Lower lobe of right lung (tissue), 2 donors: Measurements from ENCODE around the gene DYTN. TPM values are rescaled to one million over a fixed set of nuclear protein-coding genes. Genes with fewer than 3 reads are reported as not detected.

Source experiments
- ATAC-seq, 2 donors: fragments of 200-7000 bp; cut with Tn5 transposase; one replicate each; pipeline ENCODE4 v1.9.1; 2020 to 2022; ENCODE audit warnings: mild to moderate bottlenecking in 2 of 2, moderate library complexity in 2 of 2
- DNase-seq: peaks from one replicate; pipeline ENCODE4 v3.0.0-alpha.2; 2020
- H3K27ac ChIP-seq: fragments of 200-600 bp; one replicate; pipeline ENCODE4 v1.8.0; 2022
- H3K27me3 ChIP-seq: fragments of 200-600 bp; one replicate; pipeline ENCODE4 v1.8.0; 2022; ENCODE audit warnings: low read depth
- H3K36me3 ChIP-seq: fragments of 200-600 bp; one replicate; pipeline ENCODE4 v1.8.0; 2022; ENCODE audit warnings: mild to moderate bottlenecking
- H3K4me1 ChIP-seq: fragments of 200-600 bp; one replicate; pipeline ENCODE4 v1.8.0; 2022
- H3K4me3 ChIP-seq: fragments of 200-600 bp; one replicate; pipeline ENCODE4 v1.8.0; 2022; ENCODE audit warnings: mild to moderate bottlenecking
- H3K9me3 ChIP-seq: fragments of 200-600 bp; one replicate; pipeline ENCODE4 v1.8.0; 2022
- CTCF ChIP-seq: fragments of 200-600 bp; IDR thresholded peaks from one replicate; pipeline ENCODE4 v1.8.0; 2022; ENCODE audit warnings: antibody characterized with exemption, mild to moderate bottlenecking
- intact Hi-C: fragments of 100-400 bp; cut with DNase I; formaldehyde crosslinking; loops from one replicate; pipeline ENCODE4 v1.11.0; 2022
- total RNA-seq: library from RNA; stranded (reverse); fragmentation: NEBNext Ultra II Directional; extraction: Animal tissue kit (Norgen Biotek cat#: 25700); gene quantifications from one replicate; pipeline ENCODE4 v1.2.1, GENCODE V29; 2021
- donor health status: DM: no; HTN: yes; CAD: no; lungs with severe emphysema.

The DYTN gene
- total RNA-seq, 1 donor from 2014 or later: not detected

GRCh38 chr2:206713746-206714145 is 4.5 kb downstream of the DYTN start:
- Histone ChIP-seq H3K4me3 (no peak overlapping the region), H3K27me3 (no peaks in the 10 kb centered on the region), H3K27ac (no peak overlapping the region), H3K4me1 (no peaks in the 10 kb centered on the region), H3K36me3 (no peaks in the 10 kb centered on the region), H3K9me3 (no peaks in the 10 kb centered on the region)
- ATAC-seq (no peak), DNase-seq (no peak)
- intact Hi-C loops: no loop called here
- TF ChIP-seq CTCF: no peak

- Histone ChIP-seq H3K4me1 (no peaks in the 10 kb centered on the region), H3K27ac (no peak overlapping the region), H3K4me3 (no peak overlapping the region), H3K9me3 (no peaks in the 10 kb centered on the region), H3K36me3 (no peaks in the 10 kb centered on the region), H3K27me3 (no peaks in the 10 kb centered on the region)
- no peak for ATAC-seq
- intact Hi-C loops: no loop called here
- DNase-seq: no peak
- TF ChIP-seq CTCF: no peak
Observed at GRCh38 chr2:206708286-206708685, 9.9 kb downstream of the DYTN start.

- no peak for ATAC-seq
- H3K36me3 ChIP-seq: no peaks in the 10 kb centered on the region
- TF ChIP-seq CTCF: no peak
- no peak for DNase-seq
- no peak overlapping the region for H3K4me3 ChIP-seq
- no peaks in the 10 kb centered on the region for H3K4me1 ChIP-seq
- no peaks in the 10 kb centered on the region for H3K27me3 ChIP-seq
- H3K27ac ChIP-seq: no peak overlapping the region
- intact Hi-C loops: no loop called here
- H3K9me3 ChIP-seq: no peaks in the 10 kb centered on the region
Observed at GRCh38 chr2:206707164-206707701, 11.0 kb downstream of the DYTN start.

GRCh38 chr2:206701952-206702605 is 16.1 kb downstream of the DYTN start:
- Histone ChIP-seq H3K4me1 (no peaks in the 10 kb centered on the region), H3K9me3 (no peaks in the 10 kb centered on the region), H3K36me3 (no peaks in the 10 kb centered on the region), H3K27me3 (no peaks in the 10 kb centered on the region), H3K4me3 (no peak overlapping the region), H3K27ac (no peak overlapping the region)
- no peak for TF ChIP-seq CTCF
- intact Hi-C loops: no loop called here
- DNase-seq (no peak), ATAC-seq (no peak)

GRCh38 chr2:206700156-206700555 is 18.0 kb downstream of the DYTN start:
- intact Hi-C loops: no loop called here
- ATAC-seq (no peak), DNase-seq (no peak)
- H3K36me3 ChIP-seq: no peaks in the 10 kb centered on the region
- H3K27ac ChIP-seq: no peak overlapping the region
- H3K4me1 ChIP-seq: no peaks in the 10 kb centered on the region
- no peak overlapping the region for H3K4me3 ChIP-seq
- H3K27me3 ChIP-seq: no peaks in the 10 kb centered on the region
- no peak for TF ChIP-seq CTCF
- H3K9me3 ChIP-seq: no peaks in the 10 kb centered on the region
